Gastrocnemius medialis (tissue), 4 donors: ENCODE measurements around the gene PRRG4.

Source experiments
- CTCF ChIP-seq, 5 experiments: fragments of 450-650 bp in 3 of 5; fragments of 200-600 bp in 2 of 5; sonication (generic) in 2 of 5; IDR thresholded peaks in 4 of 5; conservative IDR thresholded peaks in 1 of 5; 1 replicate in 4 of 5; 2 replicates in 1 of 5; pipeline ENCODE4 v1.5.1; 2016 to 2019; ENCODE audit warnings: antibody characterized with exemption in 5 of 5, mild to moderate bottlenecking in 3 of 5, moderate library complexity in 3 of 5
- POLR2A ChIP-seq, 2 donors: fragments of 450-650 bp; IDR thresholded peaks; one replicate each; pipeline ENCODE4 v1.6.1; 2017; ENCODE audit warnings: antibody characterized with exemption in 2 of 2, mild to moderate bottlenecking in 2 of 2, moderate library complexity in 2 of 2

- TF ChIP-seq CTCF (IDR thresholded peaks at IDR 0.05 in 4 of 5, conservative IDR thresholded peaks at IDR 0.05 in 1 of 5) (no peak), POLR2A (IDR thresholded peaks at IDR 0.05) (no peak)
These were observed 21.5 kb downstream of the PRRG4 start for GRCh38 chr11:32851251-32851650.
